Measurements from ENCODE around the gene TAS2R10.

The TAS2R10 gene, protein sequence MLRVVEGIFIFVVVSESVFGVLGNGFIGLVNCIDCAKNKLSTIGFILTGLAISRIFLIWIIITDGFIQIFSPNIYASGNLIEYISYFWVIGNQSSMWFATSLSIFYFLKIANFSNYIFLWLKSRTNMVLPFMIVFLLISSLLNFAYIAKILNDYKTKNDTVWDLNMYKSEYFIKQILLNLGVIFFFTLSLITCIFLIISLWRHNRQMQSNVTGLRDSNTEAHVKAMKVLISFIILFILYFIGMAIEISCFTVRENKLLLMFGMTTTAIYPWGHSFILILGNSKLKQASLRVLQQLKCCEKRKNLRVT

DNA sequence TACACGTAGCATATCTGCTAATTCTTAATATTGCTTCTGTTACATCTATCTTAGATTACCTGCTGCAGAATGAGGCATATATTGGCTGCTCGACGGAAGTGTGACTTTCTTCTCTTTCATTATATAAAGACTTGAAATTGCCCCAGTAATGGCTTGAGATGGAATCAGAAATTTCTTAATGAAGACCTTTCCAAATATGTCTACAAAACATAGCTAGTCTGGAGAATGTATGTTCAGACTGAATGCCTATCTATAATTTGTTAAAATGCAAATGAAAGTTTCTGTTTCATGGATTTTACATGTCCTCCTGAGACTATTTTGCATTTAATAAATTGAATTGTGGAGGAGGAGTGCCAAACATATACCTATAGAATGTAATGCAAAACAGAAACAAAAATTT lies at the start of gene TAS2R10:
TSS of gene TAS2R10 (minus strand) at position 101 of the 400 bp plus-strand sequence. CDS start at position 12, 89 bp downstream.
- no peak for TF ChIP-seq CTCF (IDR thresholded peaks at IDR 0.05; ENCODE audit: low read depth, low read length)
- no peak within 1 kb of the TSS for H3K4me3 ChIP-seq (ENCODE audit: low read depth, low read length)

- TF ChIP-seq CTCF (IDR thresholded peaks at IDR 0.05; ENCODE audit: low read depth, low read length) = no peak
- no peak overlapping the region for H3K4me3 ChIP-seq (ENCODE audit: low read depth, low read length)
Measured at GRCh38 chr12:10873378-10873777, 47.2 kb upstream of the TAS2R10 start.

DNA sequence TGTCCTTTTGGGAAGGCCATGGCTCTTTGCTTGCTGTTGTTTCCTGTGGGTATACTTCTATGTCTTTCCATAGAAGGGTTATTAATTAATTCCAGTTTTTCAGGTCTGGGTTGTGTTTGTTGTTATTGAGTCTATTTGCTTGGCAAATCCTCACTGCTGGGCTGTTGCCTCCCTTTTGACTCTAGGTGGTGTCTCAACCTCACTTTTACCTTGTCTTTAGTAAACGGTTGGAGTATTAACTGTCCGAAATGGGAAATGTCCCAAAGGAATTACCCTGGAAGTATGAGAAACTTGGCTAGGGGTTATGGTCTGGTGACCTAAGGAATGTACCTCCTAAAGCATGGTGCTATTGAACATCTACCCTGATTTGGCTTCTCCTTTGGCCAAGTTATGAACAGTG lies 41.2 kb upstream of the TAS2R10 start:
- no peak for TF ChIP-seq CTCF (IDR thresholded peaks at IDR 0.05; ENCODE audit: low read depth, low read length)
- H3K4me3 ChIP-seq (ENCODE audit: low read depth, low read length) = no peak overlapping the region

DNA sequence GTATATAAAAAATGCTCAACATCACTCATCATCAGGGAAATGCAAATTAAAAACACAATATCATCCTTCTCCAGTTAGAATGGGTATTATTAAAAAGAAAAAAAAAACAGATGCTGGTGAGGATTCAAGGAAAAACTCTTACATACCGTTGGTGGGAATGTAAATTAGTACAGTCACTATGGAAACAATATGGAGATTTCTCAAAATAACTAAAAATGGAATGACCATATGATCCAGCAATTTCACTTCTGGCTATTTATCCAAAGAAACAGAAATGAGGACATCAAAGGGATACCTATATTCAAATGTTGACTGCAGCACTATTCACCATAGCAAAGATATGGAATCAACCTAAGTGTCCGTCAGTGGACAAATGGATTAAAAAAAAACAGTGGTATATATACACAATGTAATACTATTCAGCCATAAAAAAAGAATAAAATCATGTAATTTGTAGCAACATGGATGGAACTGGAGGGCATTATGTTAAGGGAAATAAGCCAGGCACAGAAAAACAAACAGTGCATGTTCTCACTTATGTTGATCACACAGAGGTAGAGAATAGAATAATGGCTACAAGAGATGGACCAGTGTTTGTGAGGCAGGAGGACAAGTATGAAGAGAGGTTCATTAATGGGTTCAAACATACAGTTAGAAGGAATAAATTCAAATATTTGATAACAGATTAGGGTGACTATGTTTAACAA lies 37.5 kb upstream of the TAS2R10 start:
- TF ChIP-seq CTCF (IDR thresholded peaks at IDR 0.05; ENCODE audit: low read depth, low read length) = no peak
- H3K4me3 ChIP-seq (ENCODE audit: low read depth, low read length) = no peak overlapping the region

GRCh38 chr12:10861366-10861765 lies 35.2 kb upstream of the TAS2R10 start:
- no peak for TF ChIP-seq CTCF (IDR thresholded peaks at IDR 0.05; ENCODE audit: low read depth, low read length)
- H3K4me3 ChIP-seq (ENCODE audit: low read depth, low read length) = no peak overlapping the region

- TF ChIP-seq CTCF (IDR thresholded peaks at IDR 0.05; ENCODE audit: low read depth, low read length) = no peak
- H3K4me3 ChIP-seq (ENCODE audit: low read depth, low read length) = no peak overlapping the region
Measured at GRCh38 chr12:10855807-10856206, 29.6 kb upstream of the TAS2R10 start.

- H3K4me3 ChIP-seq (ENCODE audit: low read depth, low read length) = no peak overlapping the region
- no peak for TF ChIP-seq CTCF (IDR thresholded peaks at IDR 0.05; ENCODE audit: low read depth, low read length)
Measured at GRCh38 chr12:10853776-10854175, 27.6 kb upstream of the TAS2R10 start.
